Muscle of back (tissue), 11 donors: ENCODE results near the gene C1orf159. TPM values are rescaled to one million over a fixed set of nuclear protein-coding genes. Genes with fewer than 3 reads are reported as not detected.
A peak's percentile ranks its signal among the peaks of the same experiment; 100 is the strongest.

Experiments used
- DNase-seq, 3 donors: peaks; one replicate each; pipeline versions ENCODE4 v3.0.0 to v3.0.0-alpha.2; 2013
- polyA plus RNA-seq, 10 donors: library from polyadenylated mRNA; unstranded; fragments of 120-200 nt; gene quantifications; one replicate each; pipeline ENCODE4 v1.2.1, GENCODE V29; 2013; ENCODE audit not compliant: insufficient read length in 10 of 10

The C1orf159 gene
- polyA plus RNA-seq, 10 donors: 3.8 to 7.1 (median 4.6) TPM

- peak; percentile 59 to 81 (median 69) for DNase-seq
These were observed 75.6 kb downstream of the C1orf159 start for GRCh38 chr1:1040004-1040991.

GRCh38 chr1:1039145-1039910 lies 76.6 kb downstream of the C1orf159 start:
- no peak for DNase-seq

GRCh38 chr1:1038694-1039093 lies 77.2 kb downstream of the C1orf159 start:
- no peak for DNase-seq

GRCh38 chr1:1037366-1038327 lies 78.2 kb downstream of the C1orf159 start:
- DNase-seq: no peak

- no peak for DNase-seq
These were observed 80.5 kb downstream of the C1orf159 start for GRCh38 chr1:1035291-1035943.

- no peak for DNase-seq
These were observed 81.5 kb downstream of the C1orf159 start for GRCh38 chr1:1034439-1034781.

- no peak for DNase-seq
These were observed 82.0 kb downstream of the C1orf159 start for GRCh38 chr1:1033731-1034438.

- DNase-seq: peak; percentile 57 to 83 (median 71)
These were observed 82.8 kb downstream of the C1orf159 start for GRCh38 chr1:1033009-1033587.

- DNase-seq: no peak
These were observed 83.5 kb downstream of the C1orf159 start for GRCh38 chr1:1032424-1032823.

Other genes with a start within 250 kb of the C1orf159 start
- 10 to 100 TPM in 1 of 10 donors, 1 to 10 TPM in 9; 1.7 to 11.4 (median 4.4) TPM for gene SAMD11, start 192.2 kb downstream of the C1orf159 start, polyA plus RNA-seq
- gene NOC2L, start 156.8 kb downstream of the C1orf159 start, polyA plus RNA-seq: 10 to 100 TPM; 36.4 to 46.4 (median 39.7) TPM
- gene KLHL17, start 155.5 kb downstream of the C1orf159 start, polyA plus RNA-seq: 1 to 10 TPM; 3.0 to 7.2 (median 5.2) TPM
- gene PLEKHN1, start 149.6 kb downstream of the C1orf159 start, polyA plus RNA-seq: 1 to 10 TPM in 2 of 10 donors, under 1 TPM in 3, not detected in 5; 0.10 to 1.3 (median 0.25) TPM
- 1 to 10 TPM in 9 of 10 donors, under 1 TPM in 1; 0.97 to 2.9 (median 1.6) TPM for gene PERM1, start 134.0 kb downstream of the C1orf159 start, polyA plus RNA-seq
- 10 to 100 TPM in 9 of 10 donors, 1 to 10 TPM in 1; 7.4 to 18.4 (median 12.8) TPM for gene HES4, start 116.0 kb downstream of the C1orf159 start, polyA plus RNA-seq
- 10 to 100 TPM in 1 of 10 donors, 1 to 10 TPM in 9; 5.5 to 11.3 (median 7.9) TPM for gene ISG15, start 102.6 kb downstream of the C1orf159 start, polyA plus RNA-seq
- gene AGRN, start 96.0 kb downstream of the C1orf159 start, polyA plus RNA-seq: 10 to 100 TPM; 28.4 to 83.9 (median 44.4) TPM
- gene RNF223, start 41.8 kb downstream of the C1orf159 start, polyA plus RNA-seq: under 1 TPM in 5 of 10 donors, not detected in 5; 0.08 to 0.16 (median 0.11) TPM
- under 1 TPM in 7 of 10 donors, not detected in 3; 0.13 to 0.50 (median 0.27) TPM for gene TTLL10, start 57.8 kb upstream of the C1orf159 start, polyA plus RNA-seq
- gene TNFRSF18, start 90.5 kb upstream of the C1orf159 start, polyA plus RNA-seq: 1 to 10 TPM; 1.9 to 4.6 (median 2.9) TPM
- 1 to 10 TPM; 1.0 to 3.7 (median 2.0) TPM for gene TNFRSF4, start 98.1 kb upstream of the C1orf159 start, polyA plus RNA-seq
- gene SDF4, start 115.9 kb upstream of the C1orf159 start, polyA plus RNA-seq: 100 to 1,000 TPM in 2 of 10 donors, 10 to 100 TPM in 8; 73.5 to 121 (median 88.5) TPM
- 10 to 100 TPM; 12.1 to 21.2 (median 15.6) TPM for gene B3GALT6, start 116.1 kb upstream of the C1orf159 start, polyA plus RNA-seq
- gene C1QTNF12, start 130.6 kb upstream of the C1orf159 start, polyA plus RNA-seq: 1 to 10 TPM; 1.0 to 6.7 (median 2.7) TPM
- gene UBE2J2, start 157.8 kb upstream of the C1orf159 start, polyA plus RNA-seq: 10 to 100 TPM; 34.4 to 46.8 (median 38.4) TPM
- 1 to 10 TPM; 2.7 to 8.5 (median 4.2) TPM for gene SCNN1D, start 164.3 kb upstream of the C1orf159 start, polyA plus RNA-seq
- gene ACAP3, start 191.8 kb upstream of the C1orf159 start, polyA plus RNA-seq: 10 to 100 TPM; 23.6 to 57.8 (median 40.0) TPM
- gene PUSL1, start 192.5 kb upstream of the C1orf159 start, polyA plus RNA-seq: 1 to 10 TPM; 4.1 to 9.3 (median 6.4) TPM
- gene INTS11, start 208.6 kb upstream of the C1orf159 start, polyA plus RNA-seq: 100 to 1,000 TPM in 1 of 10 donors, 10 to 100 TPM in 9; 60.2 to 107 (median 73.9) TPM
- gene CPTP, start 208.7 kb upstream of the C1orf159 start, polyA plus RNA-seq: 10 to 100 TPM; 10.6 to 17.2 (median 14.0) TPM
- gene TAS1R3, start 215.2 kb upstream of the C1orf159 start, polyA plus RNA-seq: 1 to 10 TPM; 1.4 to 3.2 (median 1.9) TPM
- 10 to 100 TPM; 26.6 to 50.4 (median 34.9) TPM for gene DVL1, start 233.3 kb upstream of the C1orf159 start, polyA plus RNA-seq
- 100 to 1,000 TPM in 2 of 10 donors, 10 to 100 TPM in 8; 52.6 to 111 (median 69.8) TPM for gene MXRA8, start 242.5 kb upstream of the C1orf159 start, polyA plus RNA-seq